NCI-H1105 (cell line): ENCODE results near the gene MYO1E.
"Not testable (repeated sequence)": the region's sequence is repeated elsewhere in the genome, so short reads cannot be mapped to it uniquely, and the experiment has no call there.

ENCODE experiments used
- DNase-seq: peaks from one replicate; lab custom pipeline; 2025; lab: John Stamatoyannopoulos, UW

The MYO1E gene

DNA sequence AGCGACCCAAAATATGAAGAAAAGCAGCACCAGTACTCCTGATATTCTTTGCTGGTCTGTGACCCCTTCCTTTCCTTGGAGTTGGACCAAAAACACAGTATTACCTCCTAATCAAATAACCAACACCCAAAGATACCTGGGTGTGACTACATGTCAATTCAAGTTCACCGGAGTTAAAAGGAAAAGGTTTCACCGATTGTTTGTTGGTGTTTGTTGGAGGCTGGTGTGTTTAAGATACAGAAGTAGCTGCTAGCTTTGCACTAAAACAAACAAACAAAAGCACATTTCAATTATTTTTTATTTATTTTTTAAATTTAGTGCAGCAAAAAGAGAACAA is 81.5 kb downstream of the MYO1E start:
- no peak for DNase-seq

- no peak for DNase-seq
These were observed 82.1 kb downstream of the MYO1E start for GRCh38 chr15:59290295-59291212.

GRCh38 chr15:59289574-59289973 is 83.1 kb downstream of the MYO1E start:
- DNase-seq: no peak

- DNase-seq: no peak
These were observed 88.8 kb downstream of the MYO1E start for GRCh38 chr15:59283717-59284391.

- DNase-seq: no peak
These were observed 89.9 kb downstream of the MYO1E start for GRCh38 chr15:59282515-59283337.

GRCh38 chr15:59281699-59282098 is 91.0 kb downstream of the MYO1E start:
- DNase-seq: no peak

DNA sequence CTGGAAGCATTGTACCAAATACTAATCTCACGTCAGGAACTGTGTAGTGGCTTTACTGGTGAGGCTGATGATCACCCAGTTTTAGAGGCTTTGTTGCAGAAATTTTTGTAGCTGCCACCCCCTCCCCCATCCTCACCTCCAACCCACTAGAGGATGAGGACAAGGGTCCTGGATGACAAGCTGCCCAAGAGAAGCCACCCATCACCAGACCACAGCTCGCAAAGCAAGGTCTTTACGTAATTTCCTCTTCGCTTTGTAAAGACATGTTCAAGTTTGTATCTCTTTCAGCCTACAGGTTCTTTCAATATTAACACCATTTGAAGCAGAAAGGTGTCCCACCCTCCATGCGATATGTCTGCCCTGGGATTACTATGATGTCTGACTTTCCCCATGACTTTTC is 91.8 kb downstream of the MYO1E start:
- no peak for DNase-seq

GRCh38 chr15:59280292-59280691 is 92.4 kb downstream of the MYO1E start:
- DNase-seq: not testable (repeated sequence)

GRCh38 chr15:59279023-59279422 is 93.6 kb downstream of the MYO1E start:
- no peak for DNase-seq

DNA sequence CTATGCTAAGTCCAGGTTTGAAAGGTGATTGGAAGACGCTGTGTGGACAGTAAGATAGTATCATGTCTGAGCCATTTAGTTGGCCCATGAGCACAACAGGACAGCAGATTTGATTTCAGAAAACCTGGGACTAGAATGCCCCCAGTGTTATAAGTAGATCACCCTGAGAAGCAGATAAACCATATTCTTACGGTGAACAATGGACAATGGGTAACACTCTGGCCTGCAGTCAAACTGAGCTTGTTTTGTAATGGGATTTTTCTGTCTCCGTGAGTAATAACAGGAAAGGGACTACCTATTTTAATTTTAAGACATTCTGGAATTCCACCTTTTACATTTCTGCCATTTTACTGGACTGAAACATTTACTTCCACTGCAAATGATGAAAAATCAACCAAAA is 94.6 kb downstream of the MYO1E start:
- DNase-seq: no peak

DNA sequence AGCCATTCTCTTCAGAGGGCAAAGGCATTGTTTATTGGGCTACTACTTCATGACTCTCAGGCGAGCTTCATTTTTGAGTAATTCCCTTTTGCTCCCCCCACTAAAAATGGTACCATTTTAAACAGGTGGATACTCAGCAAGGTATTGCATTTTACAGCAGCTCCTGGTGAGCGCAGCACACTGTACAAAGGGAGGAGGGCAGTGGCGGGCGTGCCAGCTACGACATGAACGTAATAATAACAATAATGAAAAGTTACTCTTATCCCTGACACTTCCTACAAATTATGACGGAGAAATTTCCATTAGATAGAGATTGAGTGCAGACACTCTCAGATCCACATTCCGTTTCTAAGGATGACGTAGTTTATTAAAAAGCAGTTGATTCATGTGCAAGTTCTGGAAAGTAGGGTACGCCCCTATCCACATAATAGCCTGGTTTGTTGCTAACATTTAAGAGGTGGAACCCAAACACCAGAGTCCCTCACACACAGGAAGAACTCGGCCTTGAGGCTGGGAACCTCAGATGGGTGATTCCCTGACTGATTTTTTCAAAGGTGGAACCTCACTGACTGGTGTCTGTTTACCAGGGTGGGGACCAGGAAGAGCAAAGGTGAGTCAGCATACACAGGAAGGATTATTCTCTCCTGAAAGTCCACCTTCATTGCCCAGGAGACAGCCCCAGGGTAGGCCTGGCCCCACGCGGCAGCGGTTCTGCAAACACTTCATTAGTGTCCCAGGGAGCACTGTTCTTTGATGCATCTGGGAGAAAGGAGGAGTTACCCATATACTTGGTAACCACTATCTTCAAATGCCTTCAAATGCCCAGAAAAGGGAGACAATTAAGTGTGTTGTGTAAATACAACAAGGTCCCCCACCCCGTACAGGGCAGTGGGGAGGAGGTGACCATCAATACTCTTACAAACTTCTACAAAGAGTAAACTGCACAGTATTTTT is 96.2 kb downstream of the MYO1E start:
- no peak for DNase-seq

DNA sequence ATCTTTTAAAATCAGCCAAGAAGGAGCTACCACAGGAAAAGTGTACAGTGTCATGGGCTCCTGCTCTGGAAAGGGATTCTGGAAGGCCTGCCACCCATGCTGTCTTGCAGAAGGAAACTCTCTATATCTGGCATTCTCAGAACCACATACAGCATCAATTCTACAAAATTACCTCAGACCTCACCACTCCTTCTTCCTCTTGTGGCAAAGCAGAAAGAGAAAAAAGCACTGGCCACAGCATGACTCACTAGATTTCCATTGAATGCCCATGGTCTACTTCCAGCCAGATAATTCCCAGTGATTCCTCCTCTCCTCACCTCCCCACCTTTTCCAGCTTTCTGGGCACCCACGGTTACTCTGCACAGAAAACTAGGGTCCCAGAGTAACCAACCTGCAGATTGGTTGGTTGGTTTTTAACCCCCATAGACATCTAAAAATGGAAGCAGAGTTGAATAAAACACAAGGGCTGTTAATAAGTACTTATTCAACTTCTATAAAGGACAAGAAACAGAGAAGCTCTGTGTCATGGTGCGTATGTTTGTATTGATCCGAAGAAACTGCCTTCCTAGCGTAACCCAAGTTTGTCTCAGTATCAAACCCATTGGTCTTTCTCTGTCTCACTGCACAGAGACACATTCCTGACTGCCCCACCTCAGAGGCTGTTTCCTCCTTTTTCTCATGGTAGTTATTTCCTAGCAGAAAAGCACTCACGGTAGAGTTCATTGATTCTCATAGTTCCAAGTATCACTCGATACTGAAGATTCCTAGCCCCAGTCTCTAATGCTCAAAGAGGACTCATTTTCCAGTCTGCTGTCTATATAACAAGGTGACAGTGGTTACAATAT is 98.3 kb downstream of the MYO1E start:
- DNase-seq: no peak

- DNase-seq: no peak
These were observed 99.4 kb downstream of the MYO1E start for GRCh38 chr15:59273234-59273633.

GRCh38 chr15:59271595-59272201 is 101.0 kb downstream of the MYO1E start:
- DNase-seq: no peak

DNA sequence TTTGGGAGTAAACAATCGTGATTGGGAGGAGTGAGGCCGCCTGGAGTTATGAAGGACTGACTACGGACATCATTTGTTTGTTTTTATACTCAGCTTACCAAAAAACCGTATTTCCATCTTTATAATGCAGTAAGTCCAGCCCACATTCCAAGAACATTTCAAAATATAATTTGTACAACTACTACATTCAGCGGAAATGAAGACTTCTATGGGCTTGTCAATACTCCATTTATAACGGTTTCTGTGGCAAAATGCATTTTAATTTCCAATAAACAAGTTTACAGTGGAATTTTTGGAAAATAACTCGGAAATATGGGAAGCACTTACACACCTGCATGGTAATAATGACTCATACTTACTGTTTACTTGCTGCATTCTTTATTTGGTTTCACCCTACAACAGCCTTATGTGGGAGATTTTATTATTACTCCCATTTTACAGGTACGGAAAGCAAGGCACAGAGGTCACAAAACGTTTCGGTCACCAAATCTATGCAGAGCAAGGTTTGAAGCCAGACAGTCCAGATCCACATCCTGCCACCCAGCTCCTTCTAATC is 103.7 kb downstream of the MYO1E start:
- DNase-seq: no peak

- DNase-seq: no peak
These were observed 104.4 kb downstream of the MYO1E start for GRCh38 chr15:59268168-59268851.

- DNase-seq: no peak
These were observed 106.6 kb downstream of the MYO1E start for GRCh38 chr15:59266028-59266427.

- no peak for DNase-seq
These were observed 110.4 kb downstream of the MYO1E start for GRCh38 chr15:59262316-59262715.

- DNase-seq: no peak
These were observed 112.6 kb downstream of the MYO1E start for GRCh38 chr15:59260090-59260489.
